NCI-H2227 treated with DMSO at 0.1 percent for 48 hours (cell line): Measurements from ENCODE around the gene NTRK1.

Source experiments
- DNase-seq: peaks from one replicate; lab custom pipeline; 2025; lab: John Stamatoyannopoulos, UW

The NTRK1 gene

GRCh38 chr1:156898161-156898566, 37.5 kb downstream of the NTRK1 start:
- no peak for DNase-seq

- no peak for DNase-seq
Measured at GRCh38 chr1:156898971-156899664, 38.5 kb downstream of the NTRK1 start.

DNA sequence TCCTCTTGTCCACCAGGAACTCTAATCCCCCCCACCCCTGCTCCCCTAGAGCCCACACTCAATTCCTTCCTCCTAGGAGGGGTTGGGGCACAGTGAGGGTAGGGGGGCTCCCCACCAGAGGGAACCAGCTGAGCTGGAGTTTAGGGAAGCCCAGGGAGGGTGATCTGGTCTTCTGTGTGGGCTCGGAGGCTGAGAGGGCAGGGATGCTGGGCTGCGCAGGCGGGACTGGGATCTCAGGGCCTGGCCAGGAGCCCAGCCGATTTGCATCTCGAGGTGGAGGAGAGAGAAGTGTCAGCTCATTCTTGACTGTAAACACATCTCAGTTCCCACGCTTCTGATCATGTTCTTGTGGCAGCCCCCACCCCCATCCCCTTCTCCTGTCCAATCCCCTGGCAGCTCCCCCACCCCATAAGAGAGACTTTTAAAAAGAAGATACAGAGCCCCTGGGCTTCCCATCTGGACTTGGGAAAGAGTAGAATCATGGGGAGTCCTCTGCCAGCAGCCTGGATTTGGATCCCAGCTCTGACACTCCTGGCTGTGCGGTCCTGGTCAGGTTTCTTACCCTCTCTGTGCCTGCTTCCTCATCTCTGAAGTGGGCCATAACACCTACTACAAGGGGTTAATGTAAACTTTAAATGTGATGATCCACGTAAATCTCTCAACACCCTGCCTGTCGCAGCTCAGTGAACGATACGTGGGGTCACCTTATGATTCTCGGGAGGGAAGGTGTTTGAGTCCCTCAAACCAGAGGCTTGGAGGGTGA, 39.5 kb downstream of the NTRK1 start:
- no peak for DNase-seq

GRCh38 chr1:156900896-156901589, 40.4 kb downstream of the NTRK1 start:
- no peak for DNase-seq

DNA sequence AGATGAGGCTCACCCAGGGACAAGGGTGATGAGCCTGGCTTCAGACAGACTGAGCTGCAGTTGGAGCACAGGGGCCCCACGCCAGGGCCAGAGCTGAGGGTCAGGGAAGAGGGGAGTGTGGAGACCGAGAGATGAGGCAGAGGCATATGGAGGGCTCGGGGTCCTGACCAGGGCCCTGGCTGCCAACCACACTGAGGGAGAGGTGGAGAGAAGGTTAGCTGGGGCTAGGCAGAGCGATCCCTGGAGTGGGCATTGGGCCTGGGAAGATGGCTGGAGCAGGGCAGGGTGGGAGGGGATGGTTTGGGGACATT, 40.9 kb downstream of the NTRK1 start:
- no peak for DNase-seq

- DNase-seq = no peak
Measured at GRCh38 chr1:156901966-156902915, 41.6 kb downstream of the NTRK1 start.

DNA sequence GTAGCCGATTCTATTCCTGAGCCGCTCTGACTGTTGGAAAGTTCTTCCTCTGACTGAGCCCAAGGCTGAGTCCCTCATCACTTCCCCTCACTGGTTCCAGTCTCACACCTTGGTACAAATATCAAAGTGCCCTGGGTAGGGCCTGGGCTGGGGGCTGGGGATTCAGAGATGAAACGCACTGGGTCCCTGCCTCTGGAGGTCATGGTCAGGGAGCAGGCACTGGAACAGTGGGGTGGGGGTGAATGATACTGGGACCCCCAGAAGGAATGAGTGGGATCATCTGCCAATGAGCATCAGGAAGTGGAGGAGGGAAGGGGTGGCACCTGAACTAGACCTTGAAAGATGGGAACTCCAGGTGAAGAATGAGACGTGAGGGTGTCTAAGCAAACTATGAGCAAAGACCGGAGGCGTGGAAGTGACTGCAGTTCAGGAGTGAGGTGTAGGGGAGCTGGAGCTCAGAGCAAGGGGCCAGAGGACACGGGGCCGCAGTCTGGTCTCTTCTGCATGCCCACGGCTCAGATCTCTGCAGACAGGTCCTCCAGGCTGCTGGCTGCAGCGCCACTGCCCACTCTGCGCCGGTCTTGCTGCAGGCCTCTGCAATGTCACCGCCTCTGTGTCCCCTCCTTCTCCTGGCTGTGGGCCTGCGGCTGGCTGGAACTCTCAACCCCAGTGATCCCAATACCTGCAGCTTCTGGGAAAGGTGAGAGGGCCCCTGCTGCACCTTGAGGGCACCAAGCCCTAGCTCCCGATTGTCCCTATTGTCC, 42.8 kb downstream of the NTRK1 start:
- no peak for DNase-seq

GRCh38 chr1:156904187-156904959, 43.7 kb downstream of the NTRK1 start:
- no peak for DNase-seq

DNA sequence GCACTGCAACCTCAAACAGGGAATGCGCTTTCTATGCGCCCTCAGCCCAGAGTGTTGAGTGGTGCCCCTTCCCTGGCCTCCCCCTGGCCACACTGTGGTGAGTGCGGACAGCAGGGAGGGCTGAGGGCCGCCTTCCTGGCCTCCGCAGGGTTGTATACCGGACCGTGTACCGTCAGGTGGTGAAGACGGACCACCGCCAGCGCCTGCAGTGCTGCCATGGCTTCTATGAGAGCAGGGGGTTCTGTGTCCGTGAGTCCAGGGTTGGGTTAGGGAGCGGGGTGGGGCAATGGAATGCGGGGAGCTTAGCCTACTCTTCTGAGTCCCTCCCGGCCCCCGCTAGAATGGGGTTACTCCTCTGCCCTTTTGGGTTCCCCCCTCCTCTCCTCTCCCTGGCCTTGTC, 44.5 kb downstream of the NTRK1 start:
- DNase-seq = no peak

GRCh38 chr1:156905651-156906050, 45.0 kb downstream of the NTRK1 start:
- DNase-seq = no peak

DNA sequence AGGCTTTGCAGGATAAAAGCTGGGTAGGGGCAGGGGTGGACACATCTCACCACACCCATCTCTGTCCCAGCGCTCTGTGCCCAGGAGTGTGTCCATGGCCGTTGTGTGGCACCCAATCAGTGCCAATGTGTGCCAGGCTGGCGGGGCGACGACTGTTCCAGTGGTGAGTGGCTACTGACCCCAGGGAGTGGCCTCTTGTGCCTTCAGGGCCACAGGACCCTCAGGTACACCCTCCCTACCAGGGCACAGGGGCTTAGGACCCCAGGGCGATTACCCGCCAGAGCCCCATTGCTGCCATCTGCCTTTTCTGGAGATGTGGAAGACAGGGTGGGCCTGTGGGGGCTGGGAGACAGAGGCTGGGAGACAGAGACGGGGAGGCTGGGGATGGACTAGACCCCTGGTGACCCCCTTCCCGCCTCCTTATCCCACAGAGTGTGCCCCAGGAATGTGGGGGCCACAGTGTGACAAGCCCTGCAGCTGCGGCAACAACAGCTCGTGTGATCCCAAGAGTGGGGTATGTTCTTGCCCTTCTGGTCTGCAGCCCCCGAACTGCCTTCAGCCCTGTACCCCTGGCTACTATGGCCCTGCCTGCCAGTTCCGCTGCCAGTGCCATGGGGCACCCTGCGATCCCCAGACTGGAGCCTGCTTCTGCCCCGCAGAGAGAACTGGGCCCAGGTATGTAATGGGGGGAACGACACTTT, 45.7 kb downstream of the NTRK1 start:
- DNase-seq = no peak

- no peak for DNase-seq
Measured at GRCh38 chr1:156908541-156908940, 47.9 kb downstream of the NTRK1 start.

DNA sequence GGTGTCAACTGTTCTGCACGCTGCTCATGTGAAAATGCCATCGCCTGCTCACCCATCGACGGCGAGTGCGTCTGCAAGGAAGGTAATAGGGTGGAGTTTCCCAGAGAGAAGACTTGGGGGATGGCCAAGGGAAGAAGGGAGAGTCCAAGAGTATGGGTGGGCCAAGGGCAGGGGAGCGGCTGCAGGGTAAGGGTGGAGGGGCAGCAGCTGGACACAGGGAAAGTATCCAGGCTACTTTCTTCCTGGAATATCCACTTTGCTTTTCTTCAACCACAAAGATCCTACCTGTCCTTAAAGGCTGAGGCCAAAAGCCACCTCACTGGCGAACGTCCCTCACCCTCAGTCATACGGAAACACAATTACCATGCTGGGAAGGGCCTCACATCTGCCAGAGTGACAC, 48.3 kb downstream of the NTRK1 start:
- no peak for DNase-seq

DNA sequence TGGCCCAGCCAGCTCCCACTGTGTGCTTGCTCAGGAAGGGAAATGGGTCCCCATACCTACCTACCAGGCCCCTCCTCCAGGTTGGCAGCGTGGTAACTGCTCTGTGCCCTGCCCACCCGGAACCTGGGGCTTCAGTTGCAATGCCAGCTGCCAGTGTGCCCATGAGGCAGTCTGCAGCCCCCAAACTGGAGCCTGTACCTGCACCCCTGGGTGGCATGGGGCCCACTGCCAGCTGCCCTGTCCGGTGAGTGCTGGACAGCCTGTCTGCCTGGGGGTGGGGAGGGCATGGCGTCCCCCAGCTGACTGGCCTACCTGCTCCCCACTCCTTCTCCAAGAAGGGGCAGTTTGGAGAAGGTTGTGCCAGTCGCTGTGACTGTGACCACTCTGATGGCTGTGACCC, 49.0 kb downstream of the NTRK1 start:
- DNase-seq = no peak

GRCh38 chr1:156910309-156910782, 49.7 kb downstream of the NTRK1 start:
- DNase-seq = no peak

GRCh38 chr1:156911577-156912298, 51.1 kb downstream of the NTRK1 start:
- DNase-seq = no peak

- DNase-seq = no peak
Measured at GRCh38 chr1:156912310-156912709, 51.6 kb downstream of the NTRK1 start.

DNA sequence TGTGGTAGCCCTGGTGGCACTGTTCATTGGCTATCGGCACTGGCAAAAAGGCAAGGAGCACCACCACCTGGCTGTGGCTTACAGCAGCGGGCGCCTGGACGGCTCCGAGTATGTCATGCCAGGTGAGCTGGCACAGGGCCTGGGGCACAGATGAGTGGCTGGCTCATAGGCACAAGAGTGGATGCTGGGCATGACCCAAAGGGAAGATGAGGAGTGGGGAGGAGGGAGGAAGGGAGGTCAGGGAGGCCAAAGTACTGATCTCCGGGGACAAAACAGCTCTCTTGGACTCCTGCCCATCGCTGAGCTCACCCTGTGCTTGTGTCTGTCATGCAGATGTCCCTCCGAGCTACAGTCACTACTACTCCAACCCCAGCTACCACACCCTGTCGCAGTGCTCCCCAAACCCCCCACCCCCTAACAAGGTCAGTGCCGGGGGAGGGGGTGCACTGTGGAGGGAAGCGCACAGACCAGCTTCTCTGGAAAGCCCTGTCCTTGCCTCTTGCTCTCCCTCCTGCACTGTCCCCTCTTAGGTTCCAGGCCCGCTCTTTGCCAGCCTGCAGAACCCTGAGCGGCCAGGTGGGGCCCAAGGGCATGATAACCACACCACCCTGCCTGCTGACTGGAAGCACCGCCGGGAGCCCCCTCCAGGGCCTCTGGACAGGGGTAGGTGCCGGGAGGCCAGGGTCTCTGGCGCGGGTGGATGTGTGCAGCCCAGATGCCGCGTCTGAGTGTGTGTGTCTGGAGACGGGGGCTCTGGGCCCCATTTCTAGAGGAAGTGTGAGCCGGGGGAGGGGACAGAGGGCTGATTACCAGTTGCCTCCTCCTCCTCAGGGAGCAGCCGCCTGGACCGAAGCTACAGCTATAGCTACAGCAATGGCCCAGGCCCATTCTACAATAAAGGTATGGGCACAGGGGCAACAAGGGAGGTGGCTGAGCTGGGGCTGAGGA, 52.5 kb downstream of the NTRK1 start:
- no peak for DNase-seq
